Measurements from ENCODE around the gene PLEKHB2.

GRCh38 chr2:131127076-131127475, 21.9 kb downstream of the PLEKHB2 start:
- TF ChIP-seq CTCF (IDR thresholded peaks at IDR 0.05) (no peak), ZNF232 (CRISPR knock-in tag; IDR thresholded peaks at IDR 0.05) (no peak), ZBTB21 (CRISPR knock-in tag; IDR thresholded peaks at IDR 0.05; ENCODE audit: borderline replicate concordance) (no peak), ZNF396 (CRISPR knock-in tag; IDR thresholded peaks at IDR 0.05; ENCODE audit: borderline replicate concordance) (no peak)
